GM12891 (cell line): ENCODE results near the gene GDF9.

ENCODE experiments used
- POLR2A ChIP-seq: IDR thresholded peaks from 2 replicates; pipeline ENCODE4 v1.6.1; 2011; ENCODE audit warnings: low read depth, low read length, control low read depth
- POLR2AphosphoS5 ChIP-seq: IDR thresholded peaks from 2 replicates; pipeline ENCODE4 v1.6.1; 2011; ENCODE audit warnings: low read depth, low read length, control low read depth

GRCh38 chr5:132909702-132910101 lies 43.4 kb upstream of the GDF9 start:
- TF ChIP-seq POLR2A (no peak), POLR2AphosphoS5 (no peak)
